CD14-positive monocyte (primary cell): ENCODE measurements around the gene HOXB4. TPM values are rescaled to one million over a fixed set of nuclear protein-coding genes. Genes with fewer than 3 reads are reported as not detected.

ENCODE experiments used
- DNase-seq, 3 donors: peaks; one replicate each; pipeline ENCODE4 v3.0.0-alpha.2; 2011 to 2022
- H2AFZ ChIP-seq: 2 replicates; pipeline ENCODE4 v1.6.0; 2012; ENCODE audit warnings: mild to moderate bottlenecking, low read depth, low read length, inconsistent platforms; ENCODE audit not compliant: insufficient read depth, poor library complexity, severe bottlenecking
- H3K27ac ChIP-seq, 2 donors: 1 replicate in 1 of 2; 2 replicates in 1 of 2; pipeline ENCODE4 v1.5.1; 2012 to 2013; ENCODE audit warnings: low read length in 2 of 2, control low read depth in 1 of 2, inconsistent platforms in 1 of 2, low read depth in 1 of 2, mild to moderate bottlenecking in 1 of 2
- H3K27me3 ChIP-seq, 2 donors: one replicate each; pipeline versions ENCODE4 v1.6.0 to v1.6.1; 2011 to 2013; ENCODE audit warnings: low read length in 2 of 2; ENCODE audit not compliant: control insufficient read depth in 2 of 2, insufficient read depth in 2 of 2
- H3K36me3 ChIP-seq, 2 donors: replicated peaks in 1 of 2; 1 replicate in 1 of 2; 2 replicates in 1 of 2; pipeline versions ENCODE4 v1.5.1 to v1.6.1; 2012 to 2013; ENCODE audit warnings: low read length in 2 of 2, control low read depth in 1 of 2, inconsistent platforms in 1 of 2, mild to moderate bottlenecking in 1 of 2; ENCODE audit not compliant: insufficient read depth in 2 of 2, control insufficient read depth in 1 of 2
- H3K4me1 ChIP-seq, 2 donors: 1 replicate in 1 of 2; 2 replicates in 1 of 2; pipeline versions ENCODE4 v1.5.1 to v1.6.1; 2012 to 2013; ENCODE audit warnings: low read length in 2 of 2, control low read depth in 1 of 2, inconsistent platforms in 1 of 2, mild to moderate bottlenecking in 1 of 2, moderate library complexity in 1 of 2; ENCODE audit not compliant: insufficient read depth in 2 of 2, control insufficient read depth in 1 of 2
- H3K4me2 ChIP-seq: replicated peaks from 2 replicates; pipeline ENCODE3; 2012; ENCODE audit warnings: low read length, moderate library complexity, mild to moderate bottlenecking; ENCODE audit not compliant: poor library complexity, severe bottlenecking; ENCODE audit errors: extremely low read depth
- H3K4me3 ChIP-seq, 3 experiments: fragments of 200-600 bp in 1 of 3; sonication (generic) in 1 of 3; replicated peaks in 1 of 3; 1 replicate in 2 of 3; 2 replicates in 1 of 3; pipeline ENCODE4 v1.5.1; 2011 to 2013; ENCODE audit warnings: low read length in 3 of 3, mild to moderate bottlenecking in 3 of 3, control low read depth in 2 of 3, low read depth in 2 of 3, inconsistent platforms in 1 of 3, moderate library complexity in 1 of 3
- H3K79me2 ChIP-seq: 2 replicates; pipeline ENCODE4 v1.6.0; 2012; ENCODE audit warnings: mild to moderate bottlenecking, control low read depth, inconsistent platforms, low read length, moderate library complexity; ENCODE audit not compliant: insufficient read depth
- H3K9ac ChIP-seq: 2 replicates; pipeline ENCODE4 v1.6.0; 2017; ENCODE audit warnings: low read length, mild to moderate bottlenecking; ENCODE audit not compliant: insufficient read depth, poor library complexity, severe bottlenecking
- H3K9me3 ChIP-seq, 2 donors: replicated peaks in 1 of 2; 1 replicate in 1 of 2; 2 replicates in 1 of 2; pipeline versions ENCODE4 v1.5.1 to v1.6.1; 2012 to 2013; ENCODE audit warnings: low read length in 2 of 2, control low read depth in 1 of 2; ENCODE audit not compliant: control insufficient read depth in 1 of 2, insufficient read depth in 1 of 2
- H4K20me1 ChIP-seq: 2 replicates; pipeline ENCODE4 v1.6.0; 2012; ENCODE audit warnings: mild to moderate bottlenecking, low read length, control low read depth, moderate library complexity; ENCODE audit not compliant: insufficient read depth
- H3K27ac Mint-ChIP-seq, 7 donors: one replicate each; pipeline ENCODE4 v1.8.0; 2020; ENCODE audit warnings: mild to moderate bottlenecking in 7 of 7, mixed read lengths in 7 of 7, moderate library complexity in 6 of 7, inconsistent platforms in 2 of 7
- H3K27me3 Mint-ChIP-seq, 3 donors: one replicate each; pipeline ENCODE4 v1.8.0; 2021 to 2022; ENCODE audit warnings: low read depth in 3 of 3, mild to moderate bottlenecking in 3 of 3, mixed read lengths in 3 of 3, moderate library complexity in 3 of 3, inconsistent platforms in 1 of 3
- H3K36me3 Mint-ChIP-seq, 2 donors: one replicate each; pipeline ENCODE4 v1.8.0; 2020; ENCODE audit warnings: mixed read lengths in 2 of 2, inconsistent platforms in 1 of 2, mild to moderate bottlenecking in 1 of 2
- H3K4me1 Mint-ChIP-seq: one replicate; pipeline ENCODE4 v1.8.0; 2020; ENCODE audit warnings: mild to moderate bottlenecking, mixed read lengths
- H3K4me3 Mint-ChIP-seq, 2 donors: one replicate each; pipeline ENCODE4 v1.8.0; 2020; ENCODE audit warnings: mild to moderate bottlenecking in 2 of 2, mixed read lengths in 2 of 2, moderate library complexity in 1 of 2
- H3K9me3 Mint-ChIP-seq, 7 donors: one replicate each; pipeline ENCODE4 v1.8.0; 2020 to 2022; ENCODE audit warnings: mixed read lengths in 7 of 7, mild to moderate bottlenecking in 6 of 7, moderate library complexity in 6 of 7, inconsistent platforms in 2 of 7
- WGBS: methylation state at CpG from one replicate; pipeline ENCODE4 v1.1.5; 2013; ENCODE audit warnings: missing lambda C conversion rate; ENCODE audit not compliant: insufficient coverage; 5-methylcytosine and 5-hydroxymethylcytosine counted together
- intact Hi-C, 2 donors: fragments of 100-400 bp; cut with micrococcal nuclease; formaldehyde crosslinking; loops; one replicate each; pipeline versions ENCODE4 v1.15.0 to v1.15.1; 2023
- polyA plus RNA-seq, 3 donors: library from polyadenylated mRNA; depleted of rRNA in 1 of 3; unstranded in 2 of 3; stranded (reverse) in 1 of 3; fragments of 300-500 nt in 2 of 3; fragments of >200 nt in 1 of 3; fragmentation: Illumina TruSeq in 2 of 3; gene quantifications; 1 replicate in 2 of 3; 2 replicates in 1 of 3; pipeline ENCODE4 v1.2.3, GENCODE V29; 2012 to 2021
- TF ChIP-seq, protein P1 (sequence below): fragments of 200-600 bp; IDR thresholded peaks from one replicate; pipeline ENCODE4 v1.8.0; 2022; ENCODE audit warnings: antibody characterized with exemption, mild to moderate bottlenecking

HOXB4 gene
- polyA plus RNA-seq, 3 donors = 0.16 TPM; not detected in 2

DNA sequence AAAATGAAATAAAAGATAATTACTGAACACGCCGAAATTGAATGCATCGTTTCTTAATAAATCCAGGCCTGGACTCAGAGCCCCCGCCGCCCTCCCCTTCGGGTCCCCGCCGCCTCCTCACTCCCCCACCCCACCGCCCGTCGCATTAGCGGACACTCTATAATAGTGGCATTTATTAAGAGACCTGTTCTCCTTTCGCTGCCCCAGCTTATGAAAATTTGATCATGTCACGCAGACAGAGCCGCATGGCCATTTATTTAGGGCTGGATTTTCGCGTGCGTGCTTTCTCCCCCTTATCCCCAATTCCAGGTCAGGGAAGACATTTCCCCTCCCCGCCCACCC lies 27.0 kb downstream of the HOXB4 start:
- H3K4me3 Mint-ChIP-seq = no peak overlapping the region
- Histone ChIP-seq H2AFZ (no peak overlapping the region), H3K27ac (no peak overlapping the region), H3K36me3 (no peaks in the 10 kb centered on the region), H3K4me2 (no peak overlapping the region), H4K20me1 (no peaks in the 10 kb centered on the region), H3K4me1 (peaks cover 13 to 23% of the 10 kb centered on the region in 2 donors), H3K4me3 (no peak overlapping the region), H3K27me3 (peaks cover 16 to 48% of the 10 kb centered on the region in 2 donors), H3K9me3 (no peaks in the 10 kb centered on the region), H3K79me2 (no peaks in the 10 kb centered on the region), H3K9ac (no peak overlapping the region)
- WGBS = no CpG with 5 or more reads among the region's 19 CpGs
- DNase-seq = no peak
- H3K27ac Mint-ChIP-seq = no peak overlapping the region
- peaks cover 2 to 3% of the 10 kb centered on the region in 2 donors for H3K36me3 Mint-ChIP-seq
- H3K27me3 Mint-ChIP-seq = peaks cover 55 to 57% (median 56%) of the 10 kb centered on the region in 3 donors
- peaks cover 33% of the 10 kb centered on the region for H3K4me1 Mint-ChIP-seq
- TF ChIP-seq, protein P1, sequence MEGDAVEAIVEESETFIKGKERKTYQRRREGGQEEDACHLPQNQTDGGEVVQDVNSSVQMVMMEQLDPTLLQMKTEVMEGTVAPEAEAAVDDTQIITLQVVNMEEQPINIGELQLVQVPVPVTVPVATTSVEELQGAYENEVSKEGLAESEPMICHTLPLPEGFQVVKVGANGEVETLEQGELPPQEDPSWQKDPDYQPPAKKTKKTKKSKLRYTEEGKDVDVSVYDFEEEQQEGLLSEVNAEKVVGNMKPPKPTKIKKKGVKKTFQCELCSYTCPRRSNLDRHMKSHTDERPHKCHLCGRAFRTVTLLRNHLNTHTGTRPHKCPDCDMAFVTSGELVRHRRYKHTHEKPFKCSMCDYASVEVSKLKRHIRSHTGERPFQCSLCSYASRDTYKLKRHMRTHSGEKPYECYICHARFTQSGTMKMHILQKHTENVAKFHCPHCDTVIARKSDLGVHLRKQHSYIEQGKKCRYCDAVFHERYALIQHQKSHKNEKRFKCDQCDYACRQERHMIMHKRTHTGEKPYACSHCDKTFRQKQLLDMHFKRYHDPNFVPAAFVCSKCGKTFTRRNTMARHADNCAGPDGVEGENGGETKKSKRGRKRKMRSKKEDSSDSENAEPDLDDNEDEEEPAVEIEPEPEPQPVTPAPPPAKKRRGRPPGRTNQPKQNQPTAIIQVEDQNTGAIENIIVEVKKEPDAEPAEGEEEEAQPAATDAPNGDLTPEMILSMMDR = no peak
- peaks cover 0 to 9% (median 0%) of the 10 kb centered on the region in 7 donors for H3K9me3 Mint-ChIP-seq
- intact Hi-C loops = no loop called here

DNA sequence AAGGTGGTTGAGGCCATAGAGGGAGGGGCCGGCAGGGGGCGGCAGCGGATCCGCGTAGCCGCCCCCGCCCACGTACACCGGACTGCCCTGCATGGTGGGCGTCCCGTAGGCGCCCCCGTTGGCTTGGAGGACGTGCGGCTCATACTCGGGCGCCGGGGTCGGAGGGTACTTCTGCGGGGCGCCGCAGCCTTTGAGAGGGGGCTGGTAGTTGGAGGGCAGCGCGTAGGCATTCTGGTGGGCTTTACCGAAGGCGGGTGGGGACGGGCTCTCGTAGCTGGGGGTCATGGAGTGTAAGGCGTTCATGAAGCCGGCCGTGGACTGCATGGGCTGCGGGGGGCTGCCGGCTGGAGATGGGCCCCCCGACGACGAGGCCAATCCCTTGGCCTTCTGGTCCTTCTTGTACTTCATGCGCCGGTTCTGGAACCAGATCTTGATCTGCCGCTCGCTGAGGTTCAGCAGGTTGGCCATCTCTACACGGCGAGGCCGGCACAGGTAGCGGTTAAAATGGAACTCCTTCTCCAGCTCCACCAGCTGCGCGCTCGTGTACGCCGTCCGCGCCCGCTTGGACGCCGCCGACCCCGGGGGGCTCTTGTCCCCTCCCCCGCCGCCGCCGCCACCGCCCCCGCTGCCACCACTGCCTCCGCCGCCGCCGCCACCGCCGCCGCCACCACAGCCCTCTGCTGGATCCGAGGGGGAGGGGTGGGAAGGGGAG lies 27.5 kb downstream of the HOXB4 start:
- Histone ChIP-seq H3K4me1 (peaks cover 11 to 19% of the 10 kb centered on the region in 2 donors), H3K36me3 (no peaks in the 10 kb centered on the region), H3K79me2 (no peaks in the 10 kb centered on the region), H3K4me2 (no peak overlapping the region), H3K4me3 (no peak overlapping the region), H3K9me3 (no peaks in the 10 kb centered on the region), H2AFZ (no peak overlapping the region), H3K27ac (no peak overlapping the region), H3K27me3 (peaks cover 13 to 48% of the 10 kb centered on the region in 2 donors), H4K20me1 (no peaks in the 10 kb centered on the region), H3K9ac (no peak overlapping the region)
- Mint-ChIP-seq H3K27me3 (peaks cover 55 to 57% (median 56%) of the 10 kb centered on the region in 3 donors), H3K9me3 (peaks cover 0 to 5% (median 0%) of the 10 kb centered on the region in 7 donors), H3K4me3 (no peak overlapping the region), H3K36me3 (peaks cover 2 to 3% of the 10 kb centered on the region in 2 donors), H3K4me1 (peaks cover 31% of the 10 kb centered on the region), H3K27ac (no peak overlapping the region)
- 96% methylated on average over 46 of the region's 70 CpGs for WGBS
- intact Hi-C loops = no loop called here
- TF ChIP-seq, protein P1 = no peak
- DNase-seq = no peak
